ENCODE data around the gene IL4. TPM values are rescaled to one million over a fixed set of nuclear protein-coding genes. Genes with fewer than 3 reads are reported as not detected.

Gene IL4
- total and polyA plus RNA-seq, 9 of the 15 experiments (the other 6 are each of a cell fraction or from before 2014, with no cell fraction given), result 0.22 to 0.62 TPM; not detected in 7

- peak in 1 of 2 experiments; percentile 35 for TF ChIP-seq E2F6 (IDR thresholded peaks at IDR 0.05; ENCODE audit: borderline replicate concordance in 1 of 2, extremely low read depth in 1 of 2, insufficient read depth in 1 of 2, insufficient read length in 1 of 2, low read depth in 1 of 2, low read length in 1 of 2, poor library complexity in 1 of 2, severe bottlenecking in 1 of 2)
- TF ChIP-seq TOE1 (IDR thresholded peaks at IDR 0.05; ENCODE audit: borderline replicate concordance), result no peak
- TF ChIP-seq TOE1 (CRISPR knock-in tag; IDR thresholded peaks at IDR 0.05; ENCODE audit: borderline replicate concordance, low read depth), result no peak
- TF ChIP-seq ZBTB11 (CRISPR knock-in tag; IDR thresholded peaks at IDR 0.05), result peak in 1 of 3 experiments; percentile 84; a peak in 2 of 6 replicates
- TF ChIP-seq NCOA1 (IDR thresholded peaks at IDR 0.05; ENCODE audit: low read depth), result no peak
- TF ChIP-seq ZSCAN32 (CRISPR knock-in tag; IDR thresholded peaks at IDR 0.05), result peak; percentile 88
- TF ChIP-seq BCL6 (CRISPR knock-in tag; IDR thresholded peaks at IDR 0.05), result peak; percentile 93
- peak; percentile 98 for TF ChIP-seq ZNF395 (CRISPR knock-in tag; IDR thresholded peaks at IDR 0.05)
- peak; percentile 92 for TF ChIP-seq IFI16 (CRISPR knock-in tag; IDR thresholded peaks at IDR 0.05)
- peak; percentile 96 for TF ChIP-seq PYGO2 (tag; IDR thresholded peaks at IDR 0.05)
- no peak for TF ChIP-seq ZFX (CRISPR knock-in tag; IDR thresholded peaks at IDR 0.05)
- peak; percentile 92 for TF ChIP-seq ZNF57 (CRISPR knock-in tag; IDR thresholded peaks at IDR 0.05)
- peak; percentile 78; the same call in 1 of the 2 replicates for TF ChIP-seq ZNF444 (CRISPR knock-in tag; IDR thresholded peaks at IDR 0.05)
- TF ChIP-seq ZNF77 (CRISPR knock-in tag; IDR thresholded peaks at IDR 0.05), result peak; percentile 85; the same call in 1 of the 2 replicates
- TF ChIP-seq ZNF134 (CRISPR knock-in tag; conservative IDR thresholded peaks at IDR 0.05), result peak; percentile 83
- no peak for TF ChIP-seq MITF (IDR thresholded peaks at IDR 0.05)
- peak; percentile 78; the same call in 1 of the 2 replicates for TF ChIP-seq MTA3 (IDR thresholded peaks at IDR 0.05; ENCODE audit: borderline replicate concordance)
- no peak; the same call in 1 of the 2 replicates for TF ChIP-seq STAT5A (IDR thresholded peaks at IDR 0.05; ENCODE audit: borderline replicate concordance, low read length)
- TF ChIP-seq MAX (CRISPR knock-in tag; IDR thresholded peaks at IDR 0.05), result peak; percentile 73
These were observed 7.3 kb upstream of the IL4 start (continued) for GRCh38 chr5:132666310-132667123.

Measured in K562 (cell line).